ENCODE measurements around the gene TMEM270.

Gene TMEM270

DNA sequence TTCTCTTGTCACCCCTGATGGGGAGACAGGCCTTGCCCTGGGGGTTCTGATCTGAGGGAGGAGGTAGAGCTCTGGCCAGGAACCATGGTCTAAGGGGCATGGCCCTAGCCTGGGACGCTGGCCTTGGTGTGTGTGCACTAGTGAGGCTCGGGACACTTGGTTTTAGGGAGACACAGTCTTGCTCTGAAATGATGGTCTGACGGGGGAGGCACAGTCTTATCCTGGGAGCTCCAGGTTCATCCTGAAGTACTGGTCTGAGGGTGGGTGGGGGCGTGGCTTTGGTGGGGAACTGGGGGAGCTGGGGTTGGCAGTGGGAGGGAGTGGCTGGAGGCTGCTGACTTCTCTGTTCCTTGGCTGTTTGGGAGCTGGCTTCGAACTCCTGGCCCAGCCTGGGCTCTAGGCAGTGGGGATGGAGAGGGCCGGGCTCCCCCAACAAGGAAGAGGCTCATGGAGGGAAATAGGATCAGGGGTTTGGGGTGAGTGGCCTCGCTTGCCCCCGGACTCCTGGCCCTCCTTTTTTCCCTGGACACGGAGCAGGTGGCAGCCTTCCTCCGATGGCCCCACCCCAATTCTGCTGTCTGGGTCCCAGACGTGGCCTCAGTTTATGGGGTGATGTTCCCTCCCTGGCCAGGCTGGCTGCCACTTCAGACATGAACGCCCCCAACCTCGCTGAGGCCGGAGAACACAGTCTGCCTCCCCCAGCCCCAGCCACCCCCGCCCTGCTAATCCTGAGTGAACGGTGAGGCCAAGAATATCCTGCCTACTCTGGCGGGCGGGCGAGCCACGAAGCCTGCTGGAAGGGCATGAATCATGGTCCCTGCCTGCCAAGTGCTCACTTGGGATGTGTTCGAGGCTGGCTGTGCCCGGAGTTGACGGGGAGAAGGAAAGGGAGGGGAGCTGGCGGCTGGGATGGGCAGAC is 43.5 kb downstream of the TMEM270 start:
- no peak for DNase-seq (ENCODE audit: low read depth in 2 of 2)

DNA sequence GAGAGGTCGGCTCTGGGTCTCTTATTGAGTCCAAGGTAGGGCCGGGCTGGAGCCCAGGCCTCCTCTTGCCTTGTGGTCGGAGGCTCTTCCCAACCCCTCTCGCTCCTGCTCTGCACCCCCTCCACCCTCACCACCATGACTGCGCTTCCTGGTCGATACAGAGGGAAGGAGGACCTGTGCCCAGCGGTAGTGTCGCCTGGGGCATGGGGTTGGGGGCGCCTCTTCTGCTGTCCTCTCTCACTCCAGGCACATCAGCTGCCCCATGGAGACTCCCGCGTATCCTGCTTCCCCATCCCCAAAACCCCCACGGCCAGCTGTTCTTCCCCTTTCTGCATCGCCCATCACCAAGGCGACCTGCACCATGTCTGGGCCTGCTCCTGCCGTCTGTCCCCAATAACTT is 44.4 kb downstream of the TMEM270 start:
- no peak for DNase-seq (ENCODE audit: low read depth in 2 of 2)

DNA sequence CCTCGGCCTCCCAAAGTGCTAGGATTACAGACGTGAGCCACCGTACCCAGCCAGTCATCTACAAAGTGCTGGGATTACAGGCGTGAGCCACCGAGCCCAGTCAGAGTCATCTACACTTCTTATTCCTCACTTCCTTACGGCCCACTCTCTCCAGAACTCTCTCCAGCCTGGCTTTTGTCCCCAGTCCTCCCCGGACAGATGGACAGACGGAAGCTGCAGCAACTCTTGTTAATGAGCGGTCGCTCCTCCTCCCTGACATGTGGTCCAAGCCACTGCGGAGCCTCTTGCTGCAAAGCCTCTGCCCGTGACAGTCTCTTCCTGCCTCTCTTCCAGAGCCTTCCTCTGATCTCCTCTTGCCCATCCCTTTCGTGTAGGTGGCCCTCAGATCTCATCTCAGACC is 45.9 kb downstream of the TMEM270 start:
- DNase-seq (ENCODE audit: low read depth in 2 of 2) = no peak

DNA sequence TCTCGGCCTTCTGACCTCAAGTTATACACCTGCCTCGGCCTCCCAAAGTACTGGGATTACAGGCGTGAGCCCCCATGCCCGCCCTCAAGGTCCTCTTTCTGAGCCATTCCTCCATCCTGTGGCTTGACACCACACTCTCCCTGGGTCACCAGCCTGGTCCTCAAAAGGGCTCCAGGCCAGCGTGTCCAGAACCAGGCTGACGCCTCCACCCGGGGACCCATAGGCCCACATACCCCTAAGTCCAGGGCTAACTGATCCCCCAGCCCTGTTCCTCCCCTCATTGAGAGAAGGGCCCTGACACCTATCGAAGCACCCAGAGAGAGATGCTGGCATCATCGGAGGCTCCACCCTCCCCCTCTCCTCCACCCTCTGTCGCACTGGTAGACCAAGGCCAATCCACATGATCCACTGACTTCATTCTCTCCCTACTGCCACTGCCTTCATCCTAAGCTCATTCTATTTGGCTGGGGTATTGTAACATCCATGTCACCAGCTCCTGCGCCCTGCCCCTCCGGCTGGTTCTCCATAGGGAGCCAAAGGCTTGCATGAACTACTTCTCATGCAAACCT is 46.7 kb downstream of the TMEM270 start:
- DNase-seq (ENCODE audit: low read depth in 2 of 2) = no peak

DNA sequence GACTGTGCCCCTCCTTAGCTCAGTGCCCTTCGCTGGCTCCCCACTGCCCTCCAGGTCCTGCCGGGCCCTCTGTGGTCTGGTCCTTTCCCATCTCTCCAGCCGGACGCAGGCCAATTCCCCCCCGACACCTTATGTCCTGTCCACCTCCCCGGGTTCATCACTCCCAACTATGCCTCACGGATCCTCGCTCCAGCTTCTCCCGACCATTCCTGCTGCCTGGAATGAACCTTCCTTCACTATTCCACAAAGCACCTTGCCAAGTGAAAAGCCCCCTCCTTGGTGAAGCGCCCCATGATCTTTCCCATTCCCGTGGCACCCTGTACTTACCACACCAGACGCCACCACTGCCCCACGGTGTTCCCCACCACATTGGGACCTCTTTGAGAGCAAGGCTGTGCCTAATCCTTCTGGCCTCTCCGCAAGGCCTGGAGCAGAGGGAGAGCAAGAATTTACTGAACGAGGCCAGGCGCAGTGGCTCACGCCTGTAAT is 47.2 kb downstream of the TMEM270 start:
- no peak for DNase-seq (ENCODE audit: low read depth in 2 of 2)

DNA sequence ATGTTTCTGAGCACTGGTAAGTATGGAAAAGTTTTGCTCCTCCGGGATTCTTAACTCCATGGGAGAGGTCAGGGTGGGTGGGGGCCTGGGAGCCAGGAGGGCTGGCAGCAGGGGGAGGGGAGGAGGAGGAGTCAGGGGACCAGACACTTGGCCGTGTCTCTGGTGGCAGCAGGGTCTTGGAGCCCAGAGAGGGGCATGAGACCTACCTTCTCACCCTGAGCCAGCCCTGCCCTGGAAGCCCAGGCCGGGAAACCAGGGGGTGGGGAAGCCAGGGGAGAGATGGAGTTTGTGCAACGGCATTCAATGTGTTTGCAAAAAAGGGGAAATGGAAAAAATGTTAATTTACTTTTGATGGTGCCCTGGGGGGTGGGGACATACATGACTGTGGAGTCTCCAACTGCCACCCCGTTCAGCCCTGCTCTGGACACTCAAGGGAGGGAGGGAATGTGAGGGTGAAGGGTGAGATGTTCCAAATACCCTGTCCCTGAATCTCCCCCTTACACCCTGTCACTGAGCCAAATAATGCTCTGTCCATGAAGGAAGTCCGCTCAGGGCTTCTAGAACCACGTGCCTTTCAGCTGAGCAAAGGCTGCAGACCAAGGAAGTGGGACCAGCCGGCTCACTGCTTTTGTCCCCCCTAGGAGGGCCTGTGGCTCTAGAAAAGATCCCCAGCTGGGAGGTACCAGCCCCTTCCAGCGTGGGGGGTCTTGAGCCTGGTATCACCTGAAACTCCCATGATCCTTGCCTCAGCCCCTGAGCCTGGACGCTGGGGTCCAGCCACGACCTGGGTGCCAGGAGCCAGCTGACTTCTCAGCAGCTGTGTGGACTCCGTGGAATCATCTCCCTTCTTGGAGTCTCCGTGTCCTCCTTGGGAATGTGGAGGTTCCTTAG is 48.3 kb downstream of the TMEM270 start:
- no peak for DNase-seq (ENCODE audit: low read depth in 2 of 2)

DNA sequence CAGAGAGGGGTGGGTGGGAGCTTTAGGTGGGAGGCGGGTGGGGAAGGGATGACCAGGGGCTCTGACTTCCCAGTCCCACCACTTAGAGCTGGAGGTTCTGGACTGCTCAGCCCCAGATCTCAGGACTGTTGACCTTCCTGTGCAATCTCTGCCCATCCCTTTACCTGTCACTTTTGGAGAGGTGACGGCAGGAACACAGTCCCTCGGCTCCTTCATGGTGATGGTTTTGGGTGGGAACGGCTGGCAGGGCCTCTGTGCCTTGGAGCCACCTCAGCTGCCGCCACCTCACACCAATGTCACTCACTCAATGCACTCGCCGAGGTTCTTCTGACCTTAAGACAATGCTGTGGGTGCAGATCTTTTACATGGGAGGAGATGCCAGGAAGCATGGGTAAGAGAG is 49.0 kb downstream of the TMEM270 start:
- no peak for DNase-seq (ENCODE audit: low read depth in 2 of 2)

DNA sequence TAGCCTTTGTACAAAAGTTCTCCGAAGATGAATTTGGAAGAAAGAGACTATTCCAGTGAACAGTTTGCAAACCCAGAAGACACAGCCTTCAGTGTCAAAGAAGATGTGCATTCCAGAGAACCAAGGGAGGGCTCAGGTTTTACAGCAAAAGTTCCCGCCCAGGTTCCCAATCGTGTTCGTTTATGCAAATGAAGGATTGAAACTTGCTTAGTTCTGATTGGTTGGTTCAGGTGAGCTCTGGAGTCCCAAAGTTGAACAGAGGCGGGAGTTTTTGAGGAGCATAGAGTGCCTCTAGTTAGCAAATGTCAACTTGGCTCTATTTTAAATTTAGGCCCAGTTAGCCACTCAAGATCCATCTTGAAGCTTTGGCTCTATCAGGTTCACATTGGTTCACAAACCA is 51.3 kb downstream of the TMEM270 start:
- DNase-seq (ENCODE audit: low read depth in 2 of 2) = no peak

Measured in stimulated activated CD4-positive, alpha-beta T cell treated with anti-CD3 and anti-CD28 coated beads, Interleukin-15, amount 100 ng/mL, for 48 hours (primary cell).